HG03139 (cell line): ENCODE data around the gene NME7.
"Not testable (repeated sequence)": the region's sequence is repeated elsewhere in the genome, so short reads cannot be mapped to it uniquely, and the experiment has no call there.

Experiments
- ATAC-seq: cut with Tn5 transposase; IDR thresholded peaks from one replicate; pipeline ENCODE4 v1.9.1; 2021; ENCODE audit not compliant: unreplicated experiment

NME7 gene

GRCh38 chr1:169130683-169131082 is 236.9 kb downstream of the NME7 start:
- no peak for ATAC-seq

GRCh38 chr1:169129109-169129784 is 238.3 kb downstream of the NME7 start:
- ATAC-seq: no peak

GRCh38 chr1:169128562-169128961 is 239.0 kb downstream of the NME7 start:
- ATAC-seq: no peak

- ATAC-seq: no peak
Measured at GRCh38 chr1:169127305-169127704, 240.3 kb downstream of the NME7 start.

GRCh38 chr1:169126335-169126734 is 241.3 kb downstream of the NME7 start:
- ATAC-seq: no peak

GRCh38 chr1:169125597-169125996 is 242.0 kb downstream of the NME7 start:
- ATAC-seq: not testable (repeated sequence)

- ATAC-seq: no peak
Measured at GRCh38 chr1:169124459-169124858, 243.1 kb downstream of the NME7 start.

GRCh38 chr1:169122976-169123375 is 244.6 kb downstream of the NME7 start:
- no peak for ATAC-seq

GRCh38 chr1:169121146-169121923 is 246.3 kb downstream of the NME7 start:
- no peak for ATAC-seq

GRCh38 chr1:169120066-169120465 is 247.5 kb downstream of the NME7 start:
- ATAC-seq: no peak

- ATAC-seq: no peak
Measured at GRCh38 chr1:169119405-169119804, 248.2 kb downstream of the NME7 start.

GRCh38 chr1:169118227-169118626 is 249.4 kb downstream of the NME7 start:
- ATAC-seq: no peak

GRCh38 chr1:169117599-169117998 is 250.0 kb downstream of the NME7 start:
- ATAC-seq: no peak

GRCh38 chr1:169117014-169117413 is 250.6 kb downstream of the NME7 start:
- no peak for ATAC-seq

GRCh38 chr1:169115891-169116585 is 251.6 kb downstream of the NME7 start:
- no peak for ATAC-seq

GRCh38 chr1:169113613-169114119 is 253.9 kb downstream of the NME7 start:
- no peak for ATAC-seq

- ATAC-seq: no peak
Measured at GRCh38 chr1:169112241-169112640, 255.4 kb downstream of the NME7 start.

- no peak for ATAC-seq
Measured at GRCh38 chr1:169111472-169111871, 256.1 kb downstream of the NME7 start.

- no peak for ATAC-seq
Measured at GRCh38 chr1:169110689-169111447, 256.7 kb downstream of the NME7 start.

GRCh38 chr1:169110236-169110635 is 257.4 kb downstream of the NME7 start:
- no peak for ATAC-seq

GRCh38 chr1:169109561-169110134 is 257.9 kb downstream of the NME7 start:
- ATAC-seq: no peak
